ENCODE measurements around the gene ITGA3.

The ITGA3 gene

GRCh38 chr17:50070908-50071680 lies 15.2 kb downstream of the ITGA3 start:
- no peak for DNase-seq (ENCODE audit: low spot score)

- no peak for DNase-seq (ENCODE audit: low spot score)
Measured at GRCh38 chr17:50071692-50072091, 15.8 kb downstream of the ITGA3 start.

GRCh38 chr17:50072130-50072529 lies 16.2 kb downstream of the ITGA3 start:
- no peak for DNase-seq (ENCODE audit: low spot score)

GRCh38 chr17:50072925-50073324 lies 17.0 kb downstream of the ITGA3 start:
- no peak for DNase-seq (ENCODE audit: low spot score)

GRCh38 chr17:50074227-50074626 lies 18.3 kb downstream of the ITGA3 start:
- DNase-seq (ENCODE audit: low spot score): no peak

- no peak for DNase-seq (ENCODE audit: low spot score)
Measured at GRCh38 chr17:50075446-50076032, 19.6 kb downstream of the ITGA3 start.

- no peak for DNase-seq (ENCODE audit: low spot score)
Measured at GRCh38 chr17:50076221-50076590, 20.3 kb downstream of the ITGA3 start.

- peak; percentile 43 for DNase-seq (ENCODE audit: low spot score)
Measured at GRCh38 chr17:50076591-50077235, 20.8 kb downstream of the ITGA3 start.

- no peak for DNase-seq (ENCODE audit: low spot score)
Measured at GRCh38 chr17:50078430-50078829, 22.5 kb downstream of the ITGA3 start.

GRCh38 chr17:50079334-50080095 lies 23.6 kb downstream of the ITGA3 start:
- peak; percentile 46 for DNase-seq (ENCODE audit: low spot score)

GRCh38 chr17:50080096-50080480 lies 24.2 kb downstream of the ITGA3 start:
- DNase-seq (ENCODE audit: low spot score): no peak

GRCh38 chr17:50080827-50081226 lies 24.9 kb downstream of the ITGA3 start:
- no peak for DNase-seq (ENCODE audit: low spot score)

- no peak for DNase-seq (ENCODE audit: low spot score)
Measured at GRCh38 chr17:50081757-50082156, 25.8 kb downstream of the ITGA3 start.

GRCh38 chr17:50087246-50087911 lies 31.5 kb downstream of the ITGA3 start:
- DNase-seq (ENCODE audit: low spot score): peak; percentile 97

GRCh38 chr17:50087912-50088405 lies 32.0 kb downstream of the ITGA3 start:
- no peak for DNase-seq (ENCODE audit: low spot score)

GRCh38 chr17:50088952-50089825 lies 33.3 kb downstream of the ITGA3 start:
- DNase-seq (ENCODE audit: low spot score): no peak

GRCh38 chr17:50090071-50090470 lies 34.2 kb downstream of the ITGA3 start:
- no peak for DNase-seq (ENCODE audit: low spot score)

- no peak for DNase-seq (ENCODE audit: low spot score)
Measured at GRCh38 chr17:50090971-50091917, 35.3 kb downstream of the ITGA3 start.

- no peak for DNase-seq (ENCODE audit: low spot score)
Measured at GRCh38 chr17:50091918-50092285, 36.0 kb downstream of the ITGA3 start.

- DNase-seq (ENCODE audit: low spot score): no peak
Measured at GRCh38 chr17:50093246-50093645, 37.3 kb downstream of the ITGA3 start.
